GM18858 (cell line): ENCODE data around the gene NOP14.
A peak's percentile ranks its signal among the peaks of the same experiment; 100 is the strongest.
"Not testable (repeated sequence)": the region's sequence is repeated elsewhere in the genome, so short reads cannot be mapped to it uniquely, and the experiment has no call there.

Experiments used
- ATAC-seq: cut with Tn5 transposase; IDR thresholded peaks from one replicate; pipeline ENCODE4 v1.9.1; 2021; ENCODE audit not compliant: unreplicated experiment

Gene NOP14

GRCh38 chr4:2932321-2932950 is 30.8 kb downstream of the NOP14 start:
- no peak for ATAC-seq

GRCh38 chr4:2931512-2932301 is 31.5 kb downstream of the NOP14 start:
- ATAC-seq: peak; percentile 42

DNA sequence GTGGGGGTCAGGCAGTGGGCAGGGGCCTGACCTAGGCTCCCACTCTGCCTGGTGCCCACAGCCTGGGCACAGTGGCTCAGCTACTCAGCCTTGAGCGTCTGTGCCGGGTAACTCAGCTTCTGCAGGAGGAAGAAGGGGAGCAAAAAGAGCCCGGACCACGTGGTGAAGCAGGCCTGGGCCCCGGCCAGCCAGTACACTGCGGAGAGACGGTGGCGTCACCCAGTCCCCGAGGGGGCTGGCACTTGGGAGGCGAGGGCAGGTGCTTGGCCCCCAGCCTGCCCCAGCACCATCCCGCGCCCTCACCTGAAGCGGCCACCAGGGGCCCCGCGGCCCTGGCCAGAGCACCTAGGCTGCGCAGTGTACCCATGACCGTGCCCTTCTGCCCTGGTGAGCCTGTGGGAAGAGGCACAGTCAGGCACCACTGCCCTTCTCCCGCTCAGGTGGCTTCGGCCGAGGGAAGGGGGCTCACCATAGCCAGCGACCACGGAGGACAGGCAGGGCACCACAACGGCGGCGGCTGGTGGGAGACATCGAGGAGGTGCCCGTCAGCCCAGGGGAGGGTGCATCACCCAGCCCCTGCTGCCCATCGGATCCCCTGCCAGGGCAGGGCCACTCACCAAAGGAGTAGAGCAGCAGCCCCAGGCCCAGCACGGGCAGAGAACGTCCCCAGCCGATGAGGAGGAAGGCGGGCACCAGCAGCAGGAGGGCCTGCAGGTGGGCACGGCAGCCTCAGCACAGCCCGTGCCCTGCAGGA is 32.3 kb downstream of the NOP14 start:
- ATAC-seq: no peak

- ATAC-seq: no peak
Measured at GRCh38 chr4:2930135-2930757, 33.0 kb downstream of the NOP14 start.

- ATAC-seq: no peak
Measured at GRCh38 chr4:2929469-2929868, 33.7 kb downstream of the NOP14 start.

DNA sequence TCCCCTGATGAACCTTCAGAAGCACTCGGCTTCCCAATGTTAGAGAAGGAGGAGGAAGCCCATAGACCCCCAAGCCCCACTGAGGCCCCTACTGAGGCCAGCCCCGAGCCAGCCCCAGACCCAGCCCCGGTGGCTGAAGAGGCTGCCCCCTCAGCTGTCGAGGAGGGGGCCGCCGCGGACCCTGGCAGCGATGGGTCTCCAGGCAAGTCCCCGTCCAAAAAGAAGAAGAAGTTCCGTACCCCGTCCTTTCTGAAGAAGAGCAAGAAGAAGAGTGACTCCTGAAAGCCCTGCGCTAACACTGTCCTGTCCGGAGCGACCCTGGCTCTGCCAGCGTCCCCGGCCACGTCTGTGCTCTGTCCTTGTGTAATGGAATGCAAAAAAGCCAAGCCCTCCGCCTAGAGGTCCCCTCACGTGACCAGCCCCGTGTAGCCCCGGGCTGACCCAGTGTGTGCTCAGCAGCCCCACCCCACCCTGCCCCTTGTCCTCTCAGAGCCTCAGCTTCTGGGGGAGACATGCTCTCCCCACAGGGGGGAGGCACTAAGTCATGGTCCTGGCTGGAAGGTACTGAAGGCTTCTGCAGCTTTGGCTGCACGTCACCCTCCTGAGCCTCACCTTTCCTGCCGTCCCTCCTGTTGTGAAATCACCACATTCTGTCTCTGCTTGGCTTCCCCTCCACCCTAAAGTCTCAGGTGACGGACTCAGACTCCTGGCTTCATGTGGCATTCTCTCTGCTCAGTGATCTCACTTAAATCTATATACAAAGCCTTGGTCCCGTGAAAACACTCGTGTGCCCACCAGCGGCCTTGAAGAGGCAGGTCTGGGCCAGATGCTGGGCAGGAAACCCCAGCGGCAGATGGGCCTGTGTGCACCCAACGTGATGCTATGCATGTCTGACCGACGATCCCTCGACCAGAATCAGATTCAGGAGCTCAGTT is 34.7 kb downstream of the NOP14 start:
- ATAC-seq: no peak

DNA sequence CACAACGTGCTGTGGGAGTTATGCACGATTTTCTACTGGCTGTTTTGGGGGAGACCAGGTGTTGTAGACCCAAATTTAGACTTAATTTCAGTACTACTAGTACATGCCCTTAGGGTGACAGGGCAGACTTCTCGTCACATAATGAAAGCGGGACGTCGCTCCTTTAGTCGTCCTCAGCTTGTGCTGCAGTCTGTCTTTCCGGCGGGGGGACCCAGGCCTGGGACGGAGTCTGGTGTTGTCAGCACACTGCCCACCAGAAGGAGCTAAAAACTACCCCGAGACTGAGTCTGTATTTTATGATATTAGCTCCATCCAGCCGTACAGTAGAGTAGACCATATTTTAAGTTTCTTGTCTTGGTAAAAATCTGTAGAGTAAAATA is 35.5 kb downstream of the NOP14 start:
- no peak for ATAC-seq

DNA sequence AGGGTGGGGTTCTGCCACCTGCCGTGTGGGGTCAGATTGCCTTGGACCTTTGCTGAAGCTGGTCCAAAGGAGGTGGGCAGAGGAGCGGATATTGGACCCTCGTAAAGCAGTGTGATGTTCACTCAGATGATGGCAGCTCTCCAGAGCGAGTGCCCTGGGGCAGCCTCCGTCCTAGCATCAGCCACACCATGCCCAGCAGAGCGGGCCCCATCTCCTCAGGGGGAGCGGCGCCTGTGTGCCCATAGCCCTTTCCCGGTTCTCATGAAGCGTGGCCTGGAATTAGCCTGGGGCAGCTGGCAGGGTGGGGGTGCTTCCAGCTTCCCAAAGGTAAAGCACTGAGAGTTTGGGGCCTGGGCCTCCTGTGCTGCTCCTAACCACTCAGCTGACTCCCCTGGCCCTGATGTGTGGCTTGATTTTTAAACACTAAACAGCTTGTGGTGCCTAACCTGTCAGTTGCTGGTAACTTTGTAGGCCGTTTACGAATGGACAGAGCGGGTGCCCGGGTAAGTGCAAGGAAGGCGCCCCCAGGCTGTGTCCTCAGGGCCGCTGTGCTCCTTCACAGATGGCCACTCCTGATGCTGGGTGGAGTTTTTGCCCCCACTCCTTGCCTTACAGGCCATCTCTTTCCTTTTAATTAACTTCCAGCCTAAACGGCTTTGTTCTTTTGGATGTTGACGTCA is 36.0 kb downstream of the NOP14 start:
- ATAC-seq: no peak

DNA sequence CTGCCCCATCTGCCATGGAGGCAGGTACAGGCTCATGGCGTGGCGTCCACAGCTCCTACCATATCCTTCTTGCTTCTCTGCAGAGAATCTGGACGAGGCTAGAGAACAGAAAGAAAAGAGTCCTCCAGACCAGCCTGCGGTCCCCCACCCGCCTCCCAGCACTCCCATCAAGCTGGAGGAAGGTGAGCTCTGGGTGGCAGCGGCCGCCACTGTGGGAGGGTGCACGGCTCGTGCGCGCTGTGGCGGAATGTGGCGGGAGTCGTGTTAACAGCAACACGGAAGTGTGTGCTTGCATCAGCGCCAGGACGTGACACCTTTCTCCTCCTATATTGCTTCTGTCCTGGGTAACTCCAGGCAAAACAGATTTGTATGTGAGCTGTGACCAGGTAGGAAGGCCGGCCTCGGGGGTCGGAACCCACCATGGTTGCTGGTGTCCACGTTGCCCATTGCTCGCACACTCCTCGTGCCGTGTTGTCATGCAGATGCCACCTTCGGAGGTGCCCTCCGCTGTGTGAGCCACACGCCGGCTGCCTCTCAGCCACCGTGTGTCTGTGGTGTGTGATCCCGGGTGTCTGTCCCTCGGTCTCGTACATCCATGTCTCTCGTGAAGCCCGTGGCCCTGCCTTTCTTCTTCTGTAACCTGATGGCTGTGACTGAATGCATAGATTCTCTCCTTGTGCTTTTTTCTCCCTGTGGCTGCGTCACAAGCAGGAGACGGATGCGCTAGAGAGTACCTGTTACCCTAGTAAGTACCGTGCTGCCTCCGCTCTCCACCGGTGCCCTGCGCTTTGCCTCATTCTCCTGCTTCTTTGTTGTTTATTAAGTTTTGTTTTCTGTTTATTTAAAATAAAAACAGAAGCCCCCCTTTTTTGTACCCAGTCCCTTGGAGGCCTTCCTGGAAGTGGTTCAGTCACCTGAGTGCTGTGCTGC is 37.0 kb downstream of the NOP14 start:
- ATAC-seq: no peak

- no peak for ATAC-seq
Measured at GRCh38 chr4:2925496-2925895, 37.7 kb downstream of the NOP14 start.

DNA sequence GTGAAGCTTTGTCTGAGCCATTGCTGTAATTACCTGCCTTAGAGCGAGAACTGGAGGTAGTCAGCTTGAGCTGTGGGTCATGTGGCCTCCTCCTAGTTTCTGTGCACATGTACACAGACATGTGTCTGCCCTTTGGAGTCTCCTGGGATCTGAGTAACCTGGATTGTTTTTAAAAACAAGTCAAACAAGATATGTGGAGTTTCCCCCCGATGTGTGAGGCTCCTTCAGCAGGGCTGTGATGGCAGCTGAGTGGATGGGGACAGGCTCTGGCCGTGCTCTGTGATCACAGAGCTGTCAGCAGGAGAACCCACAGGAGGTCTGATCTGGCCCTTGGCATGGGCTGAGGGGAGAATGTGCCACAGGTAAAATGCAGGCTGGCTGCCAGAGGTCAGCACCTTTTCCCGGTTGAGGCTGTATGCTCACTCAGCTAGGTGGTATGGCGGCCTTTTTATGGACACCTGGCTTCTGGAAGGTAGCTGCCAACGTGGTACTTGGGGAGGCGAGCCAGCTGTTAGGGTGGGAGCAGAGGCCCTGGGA is 38.4 kb downstream of the NOP14 start:
- ATAC-seq: no peak

GRCh38 chr4:2924286-2924685 is 38.9 kb downstream of the NOP14 start:
- ATAC-seq: no peak

GRCh38 chr4:2923668-2924173 is 39.5 kb downstream of the NOP14 start:
- ATAC-seq: no peak

DNA sequence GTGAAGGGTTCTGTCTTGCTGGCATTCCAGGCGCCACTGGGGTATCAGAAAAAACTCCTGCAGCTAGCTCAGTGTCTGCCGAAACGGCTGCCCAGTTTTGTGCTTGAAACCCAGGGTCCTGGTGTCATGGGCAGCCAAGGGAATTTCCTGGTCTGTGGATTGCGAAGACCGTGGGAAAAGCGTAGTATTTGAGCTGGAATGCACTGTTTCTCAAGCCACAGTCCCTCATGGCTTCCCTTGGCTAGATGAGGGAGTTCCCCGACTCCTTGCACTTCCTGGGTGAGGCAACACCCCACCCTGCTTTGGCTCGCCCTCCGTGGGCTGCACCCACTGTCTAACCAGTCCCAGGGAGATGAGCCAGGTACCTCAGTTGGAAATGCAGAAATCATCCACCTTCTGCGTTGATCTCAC is 40.1 kb downstream of the NOP14 start:
- ATAC-seq: no peak

DNA sequence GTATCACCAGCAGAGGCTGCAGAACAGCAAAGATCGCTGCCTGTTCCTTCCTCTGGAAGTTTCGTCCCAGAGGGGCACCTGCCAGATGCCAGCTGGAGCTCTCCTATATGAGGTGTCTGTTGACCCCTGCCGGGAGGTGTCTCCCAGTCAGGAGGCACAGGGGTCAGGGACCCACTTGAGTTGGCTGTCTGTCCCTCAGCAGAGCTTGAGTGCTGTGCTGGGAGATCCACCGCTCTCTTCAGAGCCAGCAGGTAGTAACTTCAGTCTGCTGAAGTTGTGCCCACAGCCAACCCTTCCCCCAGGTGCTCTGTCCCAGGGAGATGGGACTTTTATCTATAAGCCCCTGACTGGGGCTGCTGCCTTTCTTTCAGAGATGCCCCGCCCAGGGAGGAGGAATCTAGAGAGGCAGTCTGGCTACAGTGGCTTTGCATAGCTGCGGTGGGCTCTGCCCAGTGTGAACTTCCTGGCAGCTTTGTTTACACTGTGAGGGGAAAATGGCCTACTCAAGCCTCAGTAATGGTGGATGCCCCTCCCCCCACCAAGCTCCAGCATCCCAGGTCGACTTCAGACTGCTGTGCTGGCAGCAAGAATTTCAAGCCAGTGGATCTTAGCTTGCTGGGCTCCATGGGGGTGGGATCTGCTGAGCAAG is 40.6 kb downstream of the NOP14 start:
- ATAC-seq: not testable (repeated sequence)

DNA sequence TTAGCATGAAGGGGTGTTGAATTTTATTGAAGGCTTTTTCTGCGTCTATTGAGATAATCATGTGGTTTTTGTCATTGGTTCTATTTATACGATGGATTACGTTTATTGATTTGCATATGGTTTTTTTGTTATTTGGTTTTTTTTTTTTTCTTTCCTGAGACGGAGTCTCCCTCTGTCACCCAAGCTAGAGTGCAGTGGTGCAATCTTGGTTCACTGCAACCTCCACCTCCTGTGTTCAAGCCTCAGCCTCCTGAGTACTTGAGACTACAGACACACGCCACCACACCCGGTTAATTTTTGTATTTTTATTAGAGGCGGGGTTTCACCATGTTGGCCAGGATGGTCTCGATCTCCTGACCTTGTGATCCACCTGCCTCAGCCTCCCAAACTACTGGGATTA is 44.5 kb downstream of the NOP14 start:
- not testable (repeated sequence) for ATAC-seq

DNA sequence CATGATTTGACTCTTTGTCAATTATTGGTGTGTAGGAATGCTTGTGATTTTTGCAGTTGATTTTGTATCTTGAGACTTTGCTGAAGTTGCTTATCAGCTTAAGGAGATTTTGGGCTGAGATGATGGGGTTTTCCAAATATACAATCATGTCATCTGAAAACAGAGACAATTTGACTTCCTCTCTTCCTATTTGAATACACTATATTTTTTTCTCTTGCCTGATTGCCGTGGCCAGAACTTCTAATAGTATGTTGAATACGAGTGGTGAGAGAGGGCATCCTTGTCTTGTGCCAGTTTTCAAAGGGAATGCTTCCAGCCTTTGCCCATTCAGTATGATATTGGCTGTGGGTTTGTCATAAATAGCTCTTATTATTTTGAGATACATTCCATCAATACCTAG is 44.9 kb downstream of the NOP14 start:
- ATAC-seq: not testable (repeated sequence)

DNA sequence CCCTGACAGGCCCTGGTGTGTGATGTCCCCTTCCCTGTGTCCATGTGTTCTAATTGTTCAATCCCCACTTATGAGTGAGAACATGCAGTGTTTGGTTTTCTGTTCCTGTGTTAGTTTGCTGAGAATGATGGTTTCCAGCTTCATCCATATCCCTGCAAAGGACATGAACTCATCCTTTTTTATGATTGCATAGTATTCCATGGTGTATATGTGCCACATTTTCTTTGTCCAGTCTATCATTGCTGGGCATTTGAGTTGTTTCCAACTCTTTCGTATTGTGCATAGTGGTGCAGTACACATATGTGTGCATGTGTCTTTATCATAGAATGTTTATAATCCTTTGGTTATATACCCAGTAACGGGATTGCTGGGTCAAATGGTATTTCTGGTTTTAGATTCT is 46.5 kb downstream of the NOP14 start:
- not testable (repeated sequence) for ATAC-seq
